HEK293 (cell line): ENCODE measurements around the gene KRT17.
"Not testable (repeated sequence)": the region's sequence is repeated elsewhere in the genome, so short reads cannot be mapped to it uniquely, and the experiment has no call there.

Experiments
- CTCF ChIA-PET: fragments of 350-600 bp; formaldehyde crosslinking; extraction: SDS; loops from one replicate; lab custom pipeline; 2021; ENCODE audit warnings: antibody characterized with exemption; lab: Yijun Ruan, JAX
- POLR2A ChIA-PET: fragments of 300-600 bp; formaldehyde crosslinking; extraction: SDS; loops from one replicate; lab custom pipeline; 2020; ENCODE audit warnings: antibody characterized with exemption, inconsistent platforms; lab: Yijun Ruan, JAX
- H3K27ac ChIP-seq: fragments of 200-500 bp; sonication (Bioruptor generic); 2 replicates; pipeline ENCODE4 v1.5.1; 2014; ENCODE audit warnings: low read depth, low read length, control low read depth, inconsistent platforms; ENCODE audit errors: extremely low read depth
- H3K36me3 ChIP-seq, 2 experiments: fragments of 200-500 bp in 1 of 2; sonication (Bioruptor generic) in 1 of 2; 1 replicate in 1 of 2; 2 replicates in 1 of 2; pipeline ENCODE4 v1.5.1; 2014 to 2017; ENCODE audit warnings: inconsistent platforms in 2 of 2, low read length in 2 of 2; ENCODE audit not compliant: control insufficient read depth in 2 of 2, insufficient read depth in 1 of 2
- H3K4me1 ChIP-seq: fragments of 200-500 bp; sonication (Bioruptor generic); 2 replicates; pipeline ENCODE4 v1.5.1; 2014; ENCODE audit warnings: mild to moderate bottlenecking, low read length, inconsistent platforms; ENCODE audit not compliant: control insufficient read depth, insufficient read depth
- H3K4me3 ChIP-seq: 2 replicates; pipeline ENCODE4 v1.5.1; 2011; ENCODE audit warnings: low read depth, mild to moderate bottlenecking, control low read depth, low read length, moderate library complexity
- H3K9me3 ChIP-seq: fragments of 200-500 bp; sonication (Bioruptor generic); 2 replicates; pipeline ENCODE4 v1.5.1; 2014; ENCODE audit warnings: low read depth, low read length, inconsistent platforms; ENCODE audit not compliant: control insufficient read depth, insufficient read depth
- EGR2 ChIP-seq: fragments of 450-650 bp; formaldehyde crosslinking; IDR thresholded peaks from 2 replicates; pipeline ENCODE4 v1.5.1; 2016; ENCODE audit warnings: low read depth, missing biosample characterization, missing genetic modification characterization
- GLIS1 ChIP-seq: fragments of 450-650 bp; formaldehyde crosslinking; IDR thresholded peaks from 2 replicates; pipeline ENCODE4 v1.5.1; 2016; ENCODE audit warnings: missing biosample characterization, missing genetic modification characterization
- SP7 ChIP-seq: fragments of 450-650 bp; formaldehyde crosslinking; IDR thresholded peaks from 2 replicates; pipeline ENCODE4 v1.5.1; 2016; ENCODE audit warnings: missing biosample characterization, missing genetic modification characterization
- TSHZ1 ChIP-seq: fragments of 450-650 bp; formaldehyde crosslinking; IDR thresholded peaks from 2 replicates; pipeline ENCODE4 v1.5.1; 2016; ENCODE audit warnings: missing biosample characterization, missing genetic modification characterization, borderline replicate concordance
- ZBTB6 ChIP-seq: fragments of 450-650 bp; formaldehyde crosslinking; IDR thresholded peaks from 2 replicates; pipeline ENCODE4 v1.5.1; 2017; ENCODE audit warnings: missing biosample characterization, missing genetic modification characterization
- ZFHX2 ChIP-seq: fragments of 450-650 bp; formaldehyde crosslinking; conservative IDR thresholded peaks from 2 replicates; pipeline ENCODE4 v1.5.1; 2016; ENCODE audit warnings: missing biosample characterization, missing genetic modification characterization
- ZNF148 ChIP-seq: fragments of 450-650 bp; formaldehyde crosslinking; IDR thresholded peaks from 2 replicates; pipeline ENCODE4 v1.5.0; 2017; ENCODE audit warnings: missing biosample characterization, missing genetic modification characterization, borderline replicate concordance
- ZNF394 ChIP-seq: fragments of 450-650 bp; formaldehyde crosslinking; IDR thresholded peaks from 2 replicates; pipeline ENCODE4 v1.5.1; 2016; ENCODE audit warnings: missing biosample characterization, missing genetic modification characterization, mild to moderate bottlenecking, moderate library complexity, borderline replicate concordance
- ZNF518A ChIP-seq: fragments of 450-650 bp; formaldehyde crosslinking; conservative IDR thresholded peaks from 2 replicates; pipeline ENCODE4 v1.5.1; 2016; ENCODE audit warnings: low read depth, missing biosample characterization, missing genetic modification characterization
- ZNF600 ChIP-seq: fragments of 450-650 bp; formaldehyde crosslinking; IDR thresholded peaks from 2 replicates; pipeline ENCODE4 v1.5.1; 2016; ENCODE audit warnings: missing biosample characterization, missing genetic modification characterization

KRT17 gene

GRCh38 chr17:41620583-41621434 lies 3.6 kb downstream of the KRT17 start:
- TF ChIP-seq TSHZ1 (tag by site-specific recombination) (no peak), ZNF394 (tag by site-specific recombination) (0 out of 2 replicates have a peak, but pooled peaks have one; percentile 24), ZNF148 (tag by site-specific recombination) (no peak), ZNF518A (tag by site-specific recombination) (no peak), EGR2 (tag by site-specific recombination) (peak; percentile 56), SP7 (0 out of 2 replicates have a peak, but pooled peaks have one; percentile 22), ZFHX2 (peak; percentile 75), ZBTB6 (peak; percentile 66; the same call in 1 of the 2 replicates), GLIS1 (tag by site-specific recombination) (peak; percentile 44; the same call in 1 of the 2 replicates), ZNF600 (tag by site-specific recombination) (peak; percentile 84; the same call in 1 of the 2 replicates)
- Histone ChIP-seq H3K9me3 (no peaks in the 10 kb centered on the region), H3K27ac (no peak overlapping the region), H3K36me3 (no peaks in the 10 kb centered on the region), H3K4me3 (no peak overlapping the region), H3K4me1 (peaks cover 2% of the 10 kb centered on the region; the same call in 1 of the 2 replicates)
- CTCF ChIA-PET = interaction anchor here (0.6 to 1.9 kb wide), 4 partner anchors 26 to 289 kb away, joined by 3 to 9 read pairs (median 4); no protein-coding TSS in a partner anchor
- POLR2A ChIA-PET = no interaction called here

- not testable (repeated sequence) for H3K9me3 ChIP-seq, H3K4me1 ChIP-seq, H3K27ac ChIP-seq, H3K36me3 ChIP-seq, H3K4me3 ChIP-seq
- ChIA-PET CTCF (interaction anchor here (0.6 to 1.9 kb wide), 4 partner anchors 27 to 288 kb away, joined by 3 to 9 read pairs (median 4); no protein-coding TSS in a partner anchor), POLR2A (interaction anchor here (1.0 kb wide), 1 partner anchor 99 kb away, joined by 3 read pairs; no protein-coding TSS in a partner anchor)
These were observed 4.3 kb downstream of the KRT17 start for GRCh38 chr17:41619927-41620582.
